HepG2 (cell line): Measurements from ENCODE around the gene FASTKD1. TPM values are rescaled to one million over a fixed set of nuclear protein-coding genes. Genes with fewer than 3 reads are reported as not detected.
"Not testable (repeated sequence)": the region's sequence is repeated elsewhere in the genome, so short reads cannot be mapped to it uniquely, and the experiment has no call there.

Experiments
- ATAC-seq: fragments of 200-7000 bp; cut with Tn5 transposase; 3 replicates; pipeline ENCODE4 v1.9.1; 2020; ENCODE audit warnings: mild to moderate bottlenecking, moderate library complexity
- BruUV-seq: library from RNA; stranded (reverse); fragments of 400-500 nt; replicated peaks from 2 replicates; lab custom pipeline; 2021; lab: Mats Ljungman, UMichigan
- CTCF ChIA-PET: fragments of 300-600 bp; formaldehyde crosslinking; extraction: SDS; loops from one replicate; lab custom pipeline; 2021; ENCODE audit warnings: low total read pairs, inconsistent platforms, low intra/inter-chr PET ratio; lab: Yijun Ruan, JAX
- POLR2A ChIA-PET: fragments of 350-600 bp; sonication (Branson Sonifier 250); formaldehyde crosslinking; loops from one replicate; lab custom pipeline; 2020; ENCODE audit warnings: antibody characterized with exemption, inconsistent platforms; lab: Yijun Ruan, JAX
- DNase-seq: peaks from one replicate; pipeline ENCODE4 v3.0.0-alpha.2; 2015; ENCODE audit warnings: low spot score
- FAIRE-seq: peaks from 3 replicates; lab custom pipeline; 2011; peaks lifted over from hg19 to GRCh38; lab: Jason Lieb, UNC
- H2AFZ ChIP-seq: one replicate; pipeline ENCODE4 v1.6.1; 2011; ENCODE audit warnings: low read length, inconsistent platforms
- H3K27ac ChIP-seq: fragments of 300-600 bp; 3 replicates; pipeline ENCODE4 v1.8.0; 2011; ENCODE audit warnings: mixed run types, mild to moderate bottlenecking, mixed read lengths, low read length, inconsistent platforms; ENCODE audit not compliant: insufficient read depth; ENCODE audit errors: extremely low read length
- H3K27me3 ChIP-seq, 2 experiments: fragments of 200-600 bp in 1 of 2; 2 replicates in 1 of 2; 3 replicates in 1 of 2; pipeline versions ENCODE4 v1.6.0 to v1.8.0; 2011; ENCODE audit warnings: low read length in 2 of 2, mild to moderate bottlenecking in 2 of 2, moderate library complexity in 2 of 2, inconsistent platforms in 1 of 2; ENCODE audit not compliant: insufficient read depth in 2 of 2, control insufficient read depth in 1 of 2
- H3K36me3 ChIP-seq, 2 experiments: fragments of 200-600 bp in 1 of 2; replicated peaks in 1 of 2; 2 replicates in 1 of 2; 3 replicates in 1 of 2; pipeline versions ENCODE4 v1.5.1 to v1.8.0; 2011; ENCODE audit warnings: low read length in 2 of 2, inconsistent platforms in 1 of 2; ENCODE audit not compliant: insufficient read depth in 2 of 2, control insufficient read depth in 1 of 2
- H3K4me1 ChIP-seq: 2 replicates; pipeline ENCODE4 v1.5.1; 2012; ENCODE audit warnings: low read length, inconsistent platforms; ENCODE audit not compliant: insufficient read depth
- H3K4me2 ChIP-seq: 2 replicates; pipeline ENCODE4 v1.6.0; 2011; ENCODE audit warnings: low read depth, low read length, inconsistent platforms
- H3K4me3 ChIP-seq, 3 experiments: fragments of 200-600 bp in 1 of 3; sonication (generic), shearing (Covaris generic) in 1 of 3; replicated peaks in 1 of 3; 2 replicates each; pipeline ENCODE4 v1.5.1; 2011 to 2016; ENCODE audit warnings: low read length in 3 of 3, inconsistent platforms in 2 of 3, low read depth in 2 of 3, mild to moderate bottlenecking in 2 of 3, control low read depth in 1 of 3, mixed read lengths in 1 of 3; ENCODE audit not compliant: insufficient read depth in 1 of 3
- H3K79me2 ChIP-seq: one replicate; pipeline ENCODE4 v1.6.1; 2011; ENCODE audit warnings: low read length, inconsistent platforms; ENCODE audit not compliant: insufficient read depth
- H3K9ac ChIP-seq: 2 replicates; pipeline ENCODE4 v1.6.0; 2011; ENCODE audit warnings: mild to moderate bottlenecking, low read depth, low read length, inconsistent platforms; ENCODE audit not compliant: insufficient read depth
- H3K9me3 ChIP-seq: 2 replicates; pipeline ENCODE4 v1.5.1; 2012; ENCODE audit warnings: mild to moderate bottlenecking, low read length
- H4K20me1 ChIP-seq: 2 replicates; pipeline ENCODE4 v1.6.0; 2011; ENCODE audit warnings: inconsistent platforms, mild to moderate bottlenecking, low read length, moderate library complexity; ENCODE audit not compliant: insufficient read depth
- BCL6 ChIP-seq: IDR thresholded peaks from 2 replicates; pipeline ENCODE4 v1.6.1; 2016; ENCODE audit warnings: missing genetic modification reagents, missing compliant biosample characterization
- HES4 ChIP-seq: sonication (generic); formaldehyde crosslinking; IDR thresholded peaks from 2 replicates; pipeline ENCODE4 v1.9.0; 2021; ENCODE audit warnings: mild to moderate bottlenecking, missing genetic modification reagents, borderline replicate concordance
- NFE2L2 ChIP-seq: fragments of 150-350 bp; IDR thresholded peaks from 2 replicates; pipeline ENCODE4 v1.6.1; 2014; ENCODE audit warnings: low read length
- NFKBIZ ChIP-seq: IDR thresholded peaks from 2 replicates; pipeline ENCODE4 v1.6.1; 2018; ENCODE audit warnings: missing genetic modification reagents, missing compliant biosample characterization
- POLR2A ChIP-seq, 2 experiments: IDR thresholded peaks; 2 replicates each; pipeline ENCODE4 v1.6.1; 2011; ENCODE audit warnings: low read depth in 2 of 2, low read length in 2 of 2, mild to moderate bottlenecking in 1 of 2, moderate library complexity in 1 of 2; ENCODE audit not compliant: insufficient read depth in 1 of 2
- REXO4 ChIP-seq: sonication (generic); formaldehyde crosslinking; IDR thresholded peaks from 2 replicates; pipeline ENCODE4 v1.8.0; 2022; ENCODE audit warnings: missing genetic modification reagents, mild to moderate bottlenecking, borderline replicate concordance
- THRA ChIP-seq: sonication (generic); formaldehyde crosslinking; IDR thresholded peaks from 2 replicates; pipeline ENCODE4 v1.4.0; 2020; ENCODE audit warnings: missing genetic modification reagents, borderline replicate concordance
- ZBTB39 ChIP-seq: sonication (generic); formaldehyde crosslinking; IDR thresholded peaks from 2 replicates; pipeline ENCODE4 v1.5.0; 2020; ENCODE audit warnings: missing genetic modification reagents
- ZKSCAN8 ChIP-seq: IDR thresholded peaks from 2 replicates; pipeline ENCODE4 v1.6.1; 2016; ENCODE audit warnings: borderline replicate concordance, missing genetic modification reagents, missing compliant biosample characterization
- ZNF224 ChIP-seq: sonication (generic); formaldehyde crosslinking; IDR thresholded peaks from 2 replicates; pipeline ENCODE4 v1.5.0; 2020; ENCODE audit warnings: mild to moderate bottlenecking, missing genetic modification reagents
- ZNF282 ChIP-seq: fragments of 450-650 bp; IDR thresholded peaks from 2 replicates; pipeline ENCODE4 v1.6.1; 2018; ENCODE audit not compliant: partially characterized antibody
- ZNF503 ChIP-seq: sonication (generic); formaldehyde crosslinking; IDR thresholded peaks from 2 replicates; pipeline ENCODE4 v1.4.0; 2020; ENCODE audit warnings: missing genetic modification reagents
- ZNF775 ChIP-seq: sonication (generic); formaldehyde crosslinking; IDR thresholded peaks from 2 replicates; pipeline ENCODE4 v1.4.0; 2020; ENCODE audit warnings: missing genetic modification reagents, mild to moderate bottlenecking, moderate library complexity, borderline replicate concordance
- WGBS: methylation state at CpG from one replicate; pipeline ENCODE4 v1.1.6; 2017; ENCODE audit warnings: low lambda C conversion rate; 5-methylcytosine and 5-hydroxymethylcytosine counted together
- in situ Hi-C: cut with HindIII; loops from 2 replicates; pipeline ENCODE4 v1.10.0; 2017; ENCODE audit warnings: low pct_unique_long_range_greater_than_20kb; ENCODE audit not compliant: extremely low pct_ligation_motif_present
- intact Hi-C: fragments of 100-400 bp; cut with micrococcal nuclease; formaldehyde crosslinking; loops from one replicate; pipeline ENCODE4 v1.10.0; 2022; ENCODE audit not compliant: unreplicated experiment
- polyA plus RNA-seq, 8 experiments: library from polyadenylated mRNA; depleted of rRNA in 3 of 8; stranded (reverse) in 7 of 8; unstranded in 1 of 8; fragments of >200 nt; fragmentation: Illumina TruSeq in 4 of 8; extraction: Trizol in 4 of 8; gene quantifications; 2 replicates each; pipeline versions ENCODE4 v1.2.1 to v1.2.3, GENCODE V29; 2011 to 2016; ENCODE audit warnings: low read depth in 4 of 8, missing spikeins in 1 of 8, mixed read lengths in 1 of 8; ENCODE audit not compliant: insufficient read depth in 1 of 8
- total RNA-seq, 5 experiments: library from RNA; depleted of rRNA; stranded (reverse); fragments of >200 nt; fragmentation: Illumina TruSeq; extraction: Trizol; gene quantifications; 2 replicates each; pipeline ENCODE4 v1.2.3, GENCODE V29; 2016; ENCODE audit warnings: low read depth in 1 of 5

FASTKD1 gene
- total and polyA plus RNA-seq, 2 of the 13 experiments (the other 11 are each of a cell fraction or from before 2014, with no cell fraction given): 35.0 to 38.0 TPM

GRCh38 chr2:169571571-169571970, 2.1 kb downstream of the FASTKD1 start (continued):
- TF ChIP-seq POLR2A (IDR thresholded peaks at IDR 0.05; ENCODE audit: insufficient read depth in 1 of 2, low read depth in 2 of 2, low read length in 2 of 2): no peak
- no peak for TF ChIP-seq ZKSCAN8

GRCh38 chr2:169570752-169571151, 2.9 kb downstream of the FASTKD1 start:
- 94% methylated on average over 4 of the region's 4 CpGs for WGBS
- BruUV-seq, H3K4me3 ChIP-seq, H3K27ac ChIP-seq, H3K36me3 ChIP-seq, DNase-seq, H3K9ac ChIP-seq, in situ Hi-C loops, FAIRE-seq, ATAC-seq, H3K27me3 ChIP-seq, POLR2A ChIA-PET, H4K20me1 ChIP-seq, H2AFZ ChIP-seq, H3K4me2 ChIP-seq, CTCF ChIA-PET, H3K9me3 ChIP-seq: not testable (repeated sequence)
- H3K79me2 ChIP-seq: peaks cover 24% of the 10 kb centered on the region
- intact Hi-C loops: loop anchor here (5.0 kb wide), 2 partner anchors 93 to 112 kb away; partner anchors contain the start of gene BBS5
- peaks cover 21% of the 10 kb centered on the region for H3K4me1 ChIP-seq

GRCh38 chr2:169569948-169570347, 3.7 kb downstream of the FASTKD1 start:
- ChIA-PET CTCF (no interaction called here), POLR2A (no interaction called here)
- no peaks in the 10 kb centered on the region; a peak in 1 of 5 replicates for H3K36me3 ChIP-seq
- in situ Hi-C loops: no loop called here
- no peak for DNase-seq
- peaks cover 21% of the 10 kb centered on the region for H3K4me1 ChIP-seq
- 95% methylated on average over 2 of the region's 2 CpGs for WGBS
- ATAC-seq: no peak
- intact Hi-C loops: loop anchor here (5.0 kb wide), 2 partner anchors 93 to 112 kb away; partner anchors contain the start of gene BBS5
- no peak overlapping the region for H3K4me2 ChIP-seq
- no peaks in the 10 kb centered on the region for H3K9me3 ChIP-seq
- peaks cover 24% of the 10 kb centered on the region for H3K79me2 ChIP-seq
- BruUV-seq: no TSS peak
- no peaks in the 10 kb centered on the region; a peak in 1 of 5 replicates for H3K27me3 ChIP-seq
- H4K20me1 ChIP-seq: no peaks in the 10 kb centered on the region
- no peak for FAIRE-seq
- H3K4me3 ChIP-seq: no peak overlapping the region
- H3K9ac ChIP-seq: no peak overlapping the region
- H3K27ac ChIP-seq: no peak overlapping the region
- H2AFZ ChIP-seq: no peak overlapping the region
- TF ChIP-seq ZNF224 (CRISPR knock-in tag) (no peak), NFE2L2 (no peak), NFKBIZ (CRISPR knock-in tag) (no peak), ZNF282 (no peak), ZBTB39 (CRISPR knock-in tag) (no peak), REXO4 (CRISPR knock-in tag) (no peak), ZNF503 (no peak), ZNF775 (CRISPR knock-in tag) (no peak), HES4 (CRISPR knock-in tag) (no peak), THRA (no peak), BCL6 (CRISPR knock-in tag) (no peak)
